A549 treated with DMSO at 1 μM for 4 hours (cell line): ENCODE data around the gene DPEP1. TPM values are rescaled to one million over a fixed set of nuclear protein-coding genes. Genes with fewer than 3 reads are reported as not detected.

ENCODE experiments used
- total RNA-seq: library from RNA; stranded (reverse); fragments of 200-300 nt; extraction: Qiagen RNA extraction; gene quantifications from 5 replicates; pipeline ENCODE4 v1.2.3, GENCODE V29; 2022; ENCODE audit warnings: low read depth

DPEP1 gene
- 0.75 to 1.3 TPM (median 0.77 TPM) in 5 replicates for total RNA-seq

GRCh38 chr16:89613231-89613953 lies at the start of gene DPEP1:
TSS of gene DPEP1 (plus strand) at chr16:89613642. CDS start at chr16:89630411, 16,769 bp downstream.

DNA sequence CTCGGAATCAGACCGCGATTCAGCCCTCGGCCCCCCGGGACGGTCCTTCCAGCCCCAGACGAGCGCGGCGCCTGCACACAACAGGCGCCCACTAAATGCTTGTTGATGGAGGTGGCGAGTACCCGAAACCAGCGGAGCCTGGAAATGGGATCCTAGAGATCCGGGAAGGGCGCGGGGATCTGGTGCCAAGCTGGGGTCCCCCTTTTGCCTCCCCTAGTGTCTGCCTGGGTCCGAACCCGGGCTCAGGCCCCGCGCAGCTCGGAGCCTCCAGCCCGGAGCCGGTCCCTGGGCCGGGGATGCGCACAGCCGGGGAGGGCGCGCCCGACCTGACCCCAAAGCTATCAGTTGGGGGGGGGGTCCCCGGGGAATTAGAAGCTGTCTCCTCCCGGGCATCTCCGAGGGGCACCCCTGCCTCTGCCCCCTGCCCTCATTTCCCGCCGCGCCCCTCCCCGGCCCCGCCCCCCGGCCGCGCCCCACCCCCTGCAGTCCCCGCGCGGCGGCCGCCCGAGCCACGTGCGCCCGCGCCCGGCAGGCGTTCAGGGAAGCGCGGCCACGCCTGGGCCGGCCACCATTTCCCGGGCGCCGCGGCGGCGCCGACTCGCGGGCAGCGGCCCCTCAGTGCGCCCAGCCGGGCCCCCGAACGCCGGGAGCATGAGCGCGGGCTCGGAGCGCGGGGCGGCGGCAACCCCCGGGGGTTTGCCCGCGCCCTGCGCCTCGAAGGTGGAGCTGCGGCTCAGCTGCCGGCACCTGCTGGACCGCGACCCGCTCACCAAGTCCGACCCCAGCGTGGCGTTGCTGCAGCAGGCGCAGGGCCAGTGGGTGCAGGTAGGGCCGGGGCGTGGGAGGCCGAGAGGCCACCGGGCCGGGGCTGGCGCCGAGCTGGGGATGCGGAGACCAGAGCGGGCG lies 37.9 kb upstream of the DPEP1 start, which contains the start of gene CPNE7:
Gene CPNE7 (plus strand): TSS at position 512 of the 906 bp plus-strand sequence. CDS start 140 bp downstream, at position 652.

DNA sequence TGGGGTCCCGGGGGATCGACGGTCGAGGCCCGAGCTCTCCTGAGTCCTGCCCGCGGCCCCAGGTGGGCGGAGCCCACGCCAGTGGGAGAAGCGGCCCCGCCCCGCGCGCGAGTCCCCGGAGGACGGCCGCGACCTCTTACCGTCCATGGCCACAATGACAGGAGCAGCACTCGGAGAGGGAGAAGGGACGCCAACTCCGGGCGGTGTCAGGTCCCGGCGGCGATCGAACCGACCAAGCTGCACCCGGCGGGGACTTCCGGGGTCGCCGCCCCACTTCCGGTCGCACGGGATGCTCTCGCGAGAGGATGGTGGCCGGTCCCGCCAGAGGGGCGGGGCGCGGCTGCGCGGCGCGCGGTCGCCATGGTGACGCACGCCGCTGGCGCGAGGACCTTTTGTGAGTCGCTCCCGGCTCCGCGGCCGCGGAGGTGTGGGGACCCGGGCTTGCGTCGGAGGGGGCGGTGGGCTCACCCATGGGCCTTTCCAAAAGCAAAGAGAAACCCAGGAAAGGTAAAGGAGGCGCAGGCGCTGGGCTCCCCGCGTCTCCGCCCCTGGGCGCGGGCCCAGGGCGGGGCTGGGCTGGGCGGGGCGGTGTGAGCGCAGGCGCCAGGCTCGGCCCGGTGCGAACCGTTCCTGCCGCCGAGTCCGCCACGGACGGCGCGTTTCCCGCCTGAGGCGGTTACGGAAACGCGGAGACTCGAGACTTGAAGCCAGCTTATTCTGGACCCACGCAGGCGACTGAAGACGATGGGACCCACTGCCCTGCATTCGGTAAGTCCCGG lies 44.2 kb downstream of the DPEP1 start, which contains the start of the genes CHMP1A and SPATA33:
Gene CHMP1A (minus strand): TSS at position 267 of the 779 bp plus-strand sequence. CDS start 120 bp downstream, at position 147.
Gene SPATA33 (plus strand): TSS at position 395 of the 779 bp plus-strand sequence. CDS start 76 bp downstream, at position 471.

DNA sequence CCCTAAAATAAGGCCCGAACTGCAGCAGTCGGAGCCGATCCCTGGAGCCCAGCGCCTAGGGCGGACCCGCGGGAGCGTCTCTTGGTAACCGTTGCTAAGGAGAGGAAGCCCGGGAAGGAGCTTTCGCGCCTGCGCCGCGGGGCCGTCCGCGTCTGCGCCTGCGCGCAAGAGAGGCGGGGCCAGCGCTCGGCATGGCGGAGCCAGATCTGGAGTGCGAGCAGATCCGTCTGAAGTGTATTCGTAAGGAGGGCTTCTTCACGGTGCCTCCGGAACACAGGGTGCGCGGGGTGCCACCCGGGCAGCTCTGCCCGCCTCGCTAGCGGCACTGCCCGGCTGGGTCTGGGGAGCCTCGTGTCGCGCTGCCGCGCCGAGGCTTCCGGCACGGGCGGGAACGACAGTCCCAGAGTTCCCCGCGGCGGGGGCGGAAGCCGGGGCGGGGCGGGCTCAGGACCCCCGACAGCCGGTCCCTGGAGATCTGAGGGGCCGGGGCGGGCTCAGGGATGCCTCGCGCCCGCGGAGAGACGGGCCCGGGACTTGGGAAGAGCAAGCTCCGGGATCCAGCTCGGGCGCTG lies 73.2 kb downstream of the DPEP1 start, which contains the start of gene CDK10:
Gene CDK10 (plus strand): TSS at position 170 of the 572 bp plus-strand sequence. CDS start 22 bp downstream, at position 192.

Other genes starting within 250 kb of the DPEP1 start
- gene ANKRD11, start 123.1 kb upstream of the DPEP1 start, total RNA-seq = 74.4 to 99.6 TPM (median 95.8 TPM) in 5 replicates
- gene SPG7, start 105.2 kb upstream of the DPEP1 start, total RNA-seq = 81.3 to 91.9 TPM (median 82.9 TPM) in 5 replicates
- gene RPL13, start 53.0 kb upstream of the DPEP1 start, total RNA-seq = 3,032 to 4,077 TPM (median 3,876 TPM) in 5 replicates
- 41.5 to 71.1 TPM (median 57.3 TPM) in 5 replicates for gene CPNE7, start 37.9 kb upstream of the DPEP1 start, total RNA-seq
- 87.7 to 99.7 TPM (median 94.8 TPM) in 5 replicates for gene CHMP1A, start 44.1 kb downstream of the DPEP1 start, total RNA-seq
- gene SPATA33, start 44.2 kb downstream of the DPEP1 start, total RNA-seq = 14.6 to 17.0 TPM (median 15.5 TPM) in 5 replicates
- 34.9 to 69.2 TPM (median 42.5 TPM) in 5 replicates for gene CDK10, start 73.0 kb downstream of the DPEP1 start, total RNA-seq
- gene SPATA2L, start 88.1 kb downstream of the DPEP1 start, total RNA-seq = 9.4 to 11.4 TPM (median 10.8 TPM) in 5 replicates
- gene VPS9D1, start 107.3 kb downstream of the DPEP1 start, total RNA-seq = 3.0 to 4.8 TPM (median 4.6 TPM) in 5 replicates
- gene ZNF276, start 107.9 kb downstream of the DPEP1 start, total RNA-seq = 15.0 to 18.8 TPM (median 17.4 TPM) in 5 replicates
- 29.9 to 42.3 TPM (median 39.4 TPM) in 5 replicates for gene FANCA, start 203.0 kb downstream of the DPEP1 start, total RNA-seq
- gene SPIRE2, start 214.8 kb downstream of the DPEP1 start, total RNA-seq = 4.2 to 8.4 TPM (median 7.7 TPM) in 5 replicates